WTC11 (cell line): Measurements from ENCODE around the gene PRSS56. TPM values are rescaled to one million over a fixed set of nuclear protein-coding genes. Genes with fewer than 3 reads are reported as not detected.

Source experiments
- ATAC-seq: fragments of 200-7000 bp; cut with Tn5 transposase; 2 replicates; pipeline ENCODE4 v1.10.0; 2021; ENCODE audit warnings: mild to moderate bottlenecking, moderate library complexity
- CTCF ChIA-PET: fragments of 300-600 bp; sonication (Branson Sonifier 250); formaldehyde crosslinking; loops from one replicate; lab custom pipeline; 2021; ENCODE audit warnings: antibody characterized with exemption; lab: Charles Lee
- POLR2A ChIA-PET: fragments of 350-600 bp; sonication (Branson Sonifier 250); formaldehyde crosslinking; loops from one replicate; lab custom pipeline; 2021; ENCODE audit warnings: antibody characterized with exemption; lab: Charles Lee
- DNase-seq: peaks from one replicate; pipeline ENCODE4 v3.0.0; 2021; ENCODE audit warnings: low spot score
- H3K27ac Mint-ChIP-seq: 2 replicates; pipeline ENCODE4 v1.8.0; 2021; ENCODE audit warnings: mixed read lengths
- H3K27me3 Mint-ChIP-seq: 2 replicates; pipeline ENCODE4 v1.8.0; 2021; ENCODE audit warnings: low read depth, mild to moderate bottlenecking, moderate library complexity, mixed read lengths
- H3K36me3 Mint-ChIP-seq: 2 replicates; pipeline ENCODE4 v1.8.0; 2021; ENCODE audit warnings: mixed read lengths
- H3K4me1 Mint-ChIP-seq: 2 replicates; pipeline ENCODE4 v1.8.0; 2022; ENCODE audit warnings: mixed read lengths
- H3K4me3 Mint-ChIP-seq: 2 replicates; pipeline ENCODE4 v1.8.0; 2021; ENCODE audit warnings: mild to moderate bottlenecking, moderate library complexity, mixed read lengths
- H3K9me3 Mint-ChIP-seq: 2 replicates; pipeline ENCODE4 v1.8.0; 2021; ENCODE audit warnings: mixed read lengths
- CREM ChIP-seq: sonication (generic); formaldehyde crosslinking; IDR thresholded peaks from 2 replicates; pipeline ENCODE4 v1.8.1; 2022; ENCODE audit warnings: mild to moderate bottlenecking, missing genetic modification reagents, moderate library complexity
- FOXK1 ChIP-seq: sonication (generic); formaldehyde crosslinking; IDR thresholded peaks from 2 replicates; pipeline ENCODE4 v1.8.0; 2022; ENCODE audit warnings: mild to moderate bottlenecking, moderate library complexity, missing genetic modification reagents
- JUN ChIP-seq: sonication (generic); formaldehyde crosslinking; IDR thresholded peaks from 2 replicates; pipeline ENCODE4 v1.8.0; 2023; ENCODE audit warnings: mild to moderate bottlenecking, missing genetic modification reagents
- MXD4 ChIP-seq: fragments of 250-450 bp; sonication (Bioruptor Pico); IDR thresholded peaks from 2 replicates; pipeline ENCODE4 v1.8.0; 2021; ENCODE audit warnings: mild to moderate bottlenecking, moderate library complexity, borderline replicate concordance
- SMAD3 ChIP-seq: sonication (generic); formaldehyde crosslinking; IDR thresholded peaks from 2 replicates; pipeline ENCODE4 v1.8.0; 2022; ENCODE audit warnings: missing genetic modification reagents, mild to moderate bottlenecking, borderline replicate concordance
- TCF7 ChIP-seq: sonication (generic); formaldehyde crosslinking; IDR thresholded peaks from 2 replicates; pipeline ENCODE4 v1.8.0; 2022; ENCODE audit warnings: mild to moderate bottlenecking, low read depth, missing genetic modification reagents, moderate library complexity
- ZNF121 ChIP-seq: sonication (generic); formaldehyde crosslinking; IDR thresholded peaks from 2 replicates; pipeline ENCODE4 v1.8.0; 2023; ENCODE audit warnings: missing genetic modification reagents
- total RNA-seq: library from RNA; stranded (reverse); gene quantifications from 3 replicates; pipeline ENCODE4 v1.2.3, GENCODE V29; 2021
- TF ChIP-seq, protein P1 (sequence below): sonication (generic); formaldehyde crosslinking; IDR thresholded peaks from 2 replicates; pipeline ENCODE4 v1.8.1; 2023; ENCODE audit warnings: mild to moderate bottlenecking, moderate library complexity, missing genetic modification reagents
- TF ChIP-seq, protein P2 (sequence below): sonication (generic); formaldehyde crosslinking; IDR thresholded peaks from 2 replicates; pipeline ENCODE4 v1.8.0; 2022; ENCODE audit warnings: missing genetic modification reagents
- TF ChIP-seq, protein P3 (sequence below): sonication (generic); formaldehyde crosslinking; IDR thresholded peaks from 2 replicates; pipeline ENCODE4 v1.8.0; 2022; ENCODE audit warnings: mild to moderate bottlenecking, missing genetic modification reagents
- TF ChIP-seq, protein P4 (sequence below): sonication (generic); formaldehyde crosslinking; IDR thresholded peaks from 2 replicates; pipeline ENCODE4 v1.8.1; 2022; ENCODE audit warnings: mild to moderate bottlenecking, moderate library complexity, missing genetic modification reagents

PRSS56 gene
- total RNA-seq, 1 experiment from 2014 or later = not detected

DNA sequence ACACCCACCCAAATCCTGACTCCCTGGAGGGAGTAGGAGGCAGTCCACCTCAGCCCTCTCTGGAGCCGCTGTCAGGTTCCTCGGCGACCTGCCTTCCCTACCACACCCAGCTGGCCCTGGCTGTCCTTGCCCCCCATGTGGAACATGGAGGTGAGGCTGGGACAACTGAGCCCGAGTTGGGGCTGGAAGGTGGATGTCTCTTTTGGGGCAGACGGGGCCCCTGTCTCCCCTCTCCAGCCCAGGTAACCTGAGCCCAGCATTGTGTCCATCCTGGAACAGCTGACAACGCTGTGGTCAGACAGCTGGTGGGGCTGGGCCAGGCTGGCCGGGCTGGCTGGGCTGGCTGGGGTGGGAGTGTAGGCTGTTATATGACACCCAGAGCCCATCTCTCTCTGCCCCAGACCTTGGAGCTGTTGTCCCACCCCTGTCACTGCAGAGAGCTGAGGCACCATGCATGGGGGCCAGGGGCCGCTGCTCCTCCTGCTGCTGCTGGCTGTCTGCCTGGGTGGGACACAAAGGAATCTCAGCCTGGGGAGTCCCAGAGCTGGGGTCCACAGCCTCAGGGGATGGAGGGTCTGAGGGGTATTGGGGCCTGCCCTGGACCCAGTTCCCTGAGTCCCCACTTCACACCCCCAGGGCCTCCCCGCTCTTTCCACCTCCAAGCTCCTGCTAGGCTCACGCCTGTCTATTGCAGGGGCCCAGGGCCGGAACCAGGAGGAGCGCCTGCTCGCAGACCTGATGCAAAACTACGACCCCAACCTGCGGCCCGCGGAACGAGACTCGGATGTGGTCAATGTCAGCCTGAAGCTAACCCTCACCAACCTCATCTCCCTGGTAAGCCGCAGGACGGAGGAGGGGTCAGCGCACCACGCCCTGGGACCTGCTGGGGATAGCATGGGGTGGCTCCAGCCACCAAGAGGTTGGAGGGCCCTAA lies 19.4 kb downstream of the PRSS56 start, which contains the start of gene CHRNG:
CHRNG (plus strand) TSS at position 395 of the 934 bp plus-strand sequence; CDS start at position 451, 56 bp downstream.
- peak; percentile 18 for ATAC-seq
- Mint-ChIP-seq H3K27ac (no peak within 1 kb of the TSS), H3K4me1 (peaks cover 21% of the 10 kb centered on the region)
- TF ChIP-seq ZNF121 (CRISPR knock-in tag) (peak; percentile 60), CREM (no peak)
- TF ChIP-seq, all 79 proteins: peak for 1
- no peak within 1 kb of the TSS for H3K4me3 Mint-ChIP-seq
- DNase-seq = no peak
- POLR2A ChIA-PET = interaction anchor here (1.0 kb wide), 1 partner anchor 11 kb away, joined by 6 read pairs; the partner anchor contains the start of genes EIF4E2 and TIGD1
- H3K27me3 Mint-ChIP-seq = peaks cover 15% of the 10 kb centered on the region
- peaks cover 11% of the 10 kb centered on the region for H3K9me3 Mint-ChIP-seq
- CTCF ChIA-PET = interaction anchor here (0.6 to 4.1 kb wide), 6 partner anchors 11 to 100 kb away, joined by 3 to 42 read pairs (median 3); partner anchors contain the start of genes EIF4E2, PRSS56 and TIGD1
- H3K36me3 Mint-ChIP-seq = peaks cover 4% of the 10 kb centered on the region; the same call in 1 of the 2 replicates

DNA sequence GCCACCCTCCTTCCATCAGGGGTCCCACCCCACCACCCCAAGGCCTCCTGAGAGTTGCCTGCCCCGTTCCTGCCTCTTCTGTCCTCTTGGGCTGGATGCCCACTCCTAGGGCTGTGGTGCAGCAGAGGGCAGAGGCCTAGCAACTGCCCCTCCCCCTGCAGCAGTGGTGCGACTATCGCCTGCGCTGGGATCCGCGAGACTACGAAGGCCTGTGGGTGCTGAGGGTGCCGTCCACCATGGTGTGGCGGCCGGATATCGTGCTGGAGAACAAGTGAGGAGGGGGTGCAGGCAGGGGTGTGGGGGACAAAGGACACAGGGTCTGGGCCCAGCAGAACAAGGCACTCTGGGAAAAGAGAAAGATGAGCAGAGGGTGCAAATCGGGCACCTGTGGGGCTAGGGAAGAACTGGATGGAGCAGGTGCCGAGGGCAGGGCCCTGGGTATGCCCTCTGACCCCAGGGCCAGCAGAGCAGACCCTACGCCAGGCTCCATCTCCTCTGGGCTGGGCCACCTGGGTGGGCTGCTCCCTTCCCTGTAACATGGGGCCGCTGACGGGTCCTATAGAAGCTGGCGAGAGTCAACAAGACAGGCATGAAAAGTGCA lies 20.4 kb downstream of the PRSS56 start:
- Mint-ChIP-seq H3K27me3 (peaks cover 15% of the 10 kb centered on the region), H3K27ac (no peak overlapping the region), H3K4me3 (no peak overlapping the region), H3K4me1 (peaks cover 21% of the 10 kb centered on the region), H3K9me3 (peaks cover 11% of the 10 kb centered on the region), H3K36me3 (peaks cover 4% of the 10 kb centered on the region; the same call in 1 of the 2 replicates)
- ChIA-PET POLR2A (interaction anchor here (0.8 kb wide), 1 partner anchor 494 kb away, joined by 4 read pairs; no protein-coding TSS in a partner anchor), CTCF (interaction anchor here (1.1 to 4.1 kb wide), 2 partner anchors 19 to 32 kb away, joined by 3 to 42 read pairs; partner anchors contain the start of gene PRSS56)
- TF ChIP-seq, protein P1, sequence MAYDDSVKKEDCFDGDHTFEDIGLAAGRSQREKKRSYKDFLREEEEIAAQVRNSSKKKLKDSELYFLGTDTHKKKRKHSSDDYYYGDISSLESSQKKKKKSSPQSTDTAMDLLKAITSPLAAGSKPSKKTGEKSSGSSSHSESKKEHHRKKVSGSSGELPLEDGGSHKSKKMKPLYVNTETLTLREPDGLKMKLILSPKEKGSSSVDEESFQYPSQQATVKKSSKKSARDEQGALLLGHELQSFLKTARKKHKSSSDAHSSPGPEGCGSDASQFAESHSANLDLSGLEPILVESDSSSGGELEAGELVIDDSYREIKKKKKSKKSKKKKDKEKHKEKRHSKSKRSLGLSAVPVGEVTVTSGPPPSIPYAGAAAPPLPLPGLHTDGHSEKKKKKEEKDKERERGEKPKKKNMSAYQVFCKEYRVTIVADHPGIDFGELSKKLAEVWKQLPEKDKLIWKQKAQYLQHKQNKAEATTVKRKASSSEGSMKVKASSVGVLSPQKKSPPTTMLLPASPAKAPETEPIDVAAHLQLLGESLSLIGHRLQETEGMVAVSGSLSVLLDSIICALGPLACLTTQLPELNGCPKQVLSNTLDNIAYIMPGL = no peak
- TF ChIP-seq, protein P2, sequence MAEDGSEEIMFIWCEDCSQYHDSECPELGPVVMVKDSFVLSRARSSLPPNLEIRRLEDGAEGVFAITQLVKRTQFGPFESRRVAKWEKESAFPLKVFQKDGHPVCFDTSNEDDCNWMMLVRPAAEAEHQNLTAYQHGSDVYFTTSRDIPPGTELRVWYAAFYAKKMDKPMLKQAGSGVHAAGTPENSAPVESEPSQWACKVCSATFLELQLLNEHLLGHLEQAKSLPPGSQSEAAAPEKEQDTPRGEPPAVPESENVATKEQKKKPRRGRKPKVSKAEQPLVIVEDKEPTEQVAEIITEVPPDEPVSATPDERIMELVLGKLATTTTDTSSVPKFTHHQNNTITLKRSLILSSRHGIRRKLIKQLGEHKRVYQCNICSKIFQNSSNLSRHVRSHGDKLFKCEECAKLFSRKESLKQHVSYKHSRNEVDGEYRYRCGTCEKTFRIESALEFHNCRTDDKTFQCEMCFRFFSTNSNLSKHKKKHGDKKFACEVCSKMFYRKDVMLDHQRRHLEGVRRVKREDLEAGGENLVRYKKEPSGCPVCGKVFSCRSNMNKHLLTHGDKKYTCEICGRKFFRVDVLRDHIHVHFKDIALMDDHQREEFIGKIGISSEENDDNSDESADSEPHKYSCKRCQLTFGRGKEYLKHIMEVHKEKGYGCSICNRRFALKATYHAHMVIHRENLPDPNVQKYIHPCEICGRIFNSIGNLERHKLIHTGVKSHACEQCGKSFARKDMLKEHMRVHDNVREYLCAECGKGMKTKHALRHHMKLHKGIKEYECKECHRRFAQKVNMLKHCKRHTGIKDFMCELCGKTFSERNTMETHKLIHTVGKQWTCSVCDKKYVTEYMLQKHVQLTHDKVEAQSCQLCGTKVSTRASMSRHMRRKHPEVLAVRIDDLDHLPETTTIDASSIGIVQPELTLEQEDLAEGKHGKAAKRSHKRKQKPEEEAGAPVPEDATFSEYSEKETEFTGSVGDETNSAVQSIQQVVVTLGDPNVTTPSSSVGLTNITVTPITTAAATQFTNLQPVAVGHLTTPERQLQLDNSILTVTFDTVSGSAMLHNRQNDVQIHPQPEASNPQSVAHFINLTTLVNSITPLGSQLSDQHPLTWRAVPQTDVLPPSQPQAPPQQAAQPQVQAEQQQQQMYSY = no peak
- TF ChIP-seq SMAD3 (no peak), JUN (no peak), TCF7 (CRISPR knock-in tag) (no peak), MXD4 (CRISPR knock-in tag) (no peak), FOXK1 (no peak)
- TF ChIP-seq, protein P3, sequence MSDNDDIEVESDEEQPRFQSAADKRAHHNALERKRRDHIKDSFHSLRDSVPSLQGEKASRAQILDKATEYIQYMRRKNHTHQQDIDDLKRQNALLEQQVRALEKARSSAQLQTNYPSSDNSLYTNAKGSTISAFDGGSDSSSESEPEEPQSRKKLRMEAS (CRISPR knock-in tag) = no peak
- TF ChIP-seq, protein P4, sequence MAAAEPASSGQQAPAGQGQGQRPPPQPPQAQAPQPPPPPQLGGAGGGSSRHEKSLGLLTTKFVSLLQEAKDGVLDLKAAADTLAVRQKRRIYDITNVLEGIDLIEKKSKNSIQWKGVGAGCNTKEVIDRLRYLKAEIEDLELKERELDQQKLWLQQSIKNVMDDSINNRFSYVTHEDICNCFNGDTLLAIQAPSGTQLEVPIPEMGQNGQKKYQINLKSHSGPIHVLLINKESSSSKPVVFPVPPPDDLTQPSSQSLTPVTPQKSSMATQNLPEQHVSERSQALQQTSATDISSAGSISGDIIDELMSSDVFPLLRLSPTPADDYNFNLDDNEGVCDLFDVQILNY = no peak
- ATAC-seq (no peak), DNase-seq (no peak)
